ENCODE data around the gene MAIP1.
"Not testable (repeated sequence)": the region's sequence is repeated elsewhere in the genome, so short reads cannot be mapped to it uniquely, and the experiment has no call there.

MAIP1 gene, protein sequence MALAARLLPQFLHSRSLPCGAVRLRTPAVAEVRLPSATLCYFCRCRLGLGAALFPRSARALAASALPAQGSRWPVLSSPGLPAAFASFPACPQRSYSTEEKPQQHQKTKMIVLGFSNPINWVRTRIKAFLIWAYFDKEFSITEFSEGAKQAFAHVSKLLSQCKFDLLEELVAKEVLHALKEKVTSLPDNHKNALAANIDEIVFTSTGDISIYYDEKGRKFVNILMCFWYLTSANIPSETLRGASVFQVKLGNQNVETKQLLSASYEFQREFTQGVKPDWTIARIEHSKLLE

DNA sequence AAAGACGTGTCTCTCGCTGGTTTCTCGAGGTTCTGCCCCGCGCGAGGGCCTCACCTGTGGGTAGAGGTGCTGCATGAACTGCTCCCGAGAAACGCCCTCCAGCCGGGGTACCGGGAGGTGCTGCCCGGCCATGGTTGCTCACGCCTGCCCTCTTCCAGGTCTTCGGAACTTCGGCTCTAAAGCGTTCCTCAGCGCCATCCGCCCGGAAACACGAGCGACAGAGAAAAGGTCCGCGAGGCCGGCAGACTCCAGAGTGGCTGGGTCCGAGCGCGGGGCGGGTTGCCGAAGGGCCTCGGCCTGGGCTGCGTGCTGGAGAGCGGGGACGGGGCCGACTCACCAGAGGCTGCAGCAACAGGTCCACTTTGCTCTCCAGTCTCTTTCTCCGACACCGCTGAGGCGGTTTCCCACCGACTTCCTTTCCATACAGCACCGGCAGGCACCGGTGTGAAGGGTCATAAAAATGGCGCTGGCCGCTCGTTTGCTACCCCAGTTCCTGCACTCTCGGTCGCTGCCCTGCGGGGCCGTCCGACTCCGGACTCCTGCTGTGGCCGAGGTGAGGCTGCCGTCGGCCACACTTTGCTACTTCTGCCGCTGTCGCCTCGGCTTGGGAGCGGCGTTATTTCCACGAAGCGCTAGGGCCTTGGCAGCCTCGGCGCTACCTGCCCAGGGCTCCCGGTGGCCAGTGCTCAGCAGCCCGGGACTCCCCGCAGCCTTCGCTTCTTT, at the start of gene MAIP1, which contains the start of gene TYW5:
MAIP1 (plus strand) TSS at position 244 of the 723 bp plus-strand sequence; CDS start at position 461, 217 bp downstream.
TYW5 (minus strand) TSS at position 153 of the 723 bp plus-strand sequence; CDS start at position 132, 21 bp downstream.
- peak; percentile 60 for DNase-seq

DNA sequence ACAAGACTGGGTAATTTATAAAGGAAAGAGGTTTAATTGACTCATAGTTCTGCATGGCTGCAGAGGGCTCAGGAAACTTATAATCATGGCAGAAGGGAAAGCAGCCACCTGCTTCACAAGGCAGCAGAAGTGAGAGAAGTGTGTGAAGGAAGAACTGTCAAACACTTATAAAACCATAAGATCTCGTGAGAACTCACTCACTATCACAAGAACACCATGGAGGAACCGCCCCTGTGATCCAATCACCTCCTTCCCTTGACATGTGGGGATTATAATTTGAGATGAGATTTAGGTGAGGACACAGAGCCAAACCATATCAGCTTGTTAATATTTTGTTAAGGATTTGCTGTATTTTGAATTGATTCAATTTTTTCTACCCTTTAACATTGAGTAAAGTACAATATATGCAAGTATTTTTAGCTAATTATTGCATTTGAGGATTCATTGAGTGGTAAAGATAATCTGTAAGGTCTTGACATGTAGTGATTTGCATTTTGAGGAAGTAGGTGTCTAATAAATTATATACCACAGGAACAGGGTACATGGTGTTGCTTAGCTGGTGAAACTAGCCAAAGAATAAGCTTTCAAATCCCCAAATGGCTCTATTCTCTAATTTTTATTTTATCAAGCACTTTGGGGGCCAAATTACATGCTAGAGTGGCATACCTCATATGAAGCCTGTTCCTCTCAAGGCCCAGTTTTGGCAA, 48.2 kb upstream of the MAIP1 start:
- no peak for DNase-seq

DNA sequence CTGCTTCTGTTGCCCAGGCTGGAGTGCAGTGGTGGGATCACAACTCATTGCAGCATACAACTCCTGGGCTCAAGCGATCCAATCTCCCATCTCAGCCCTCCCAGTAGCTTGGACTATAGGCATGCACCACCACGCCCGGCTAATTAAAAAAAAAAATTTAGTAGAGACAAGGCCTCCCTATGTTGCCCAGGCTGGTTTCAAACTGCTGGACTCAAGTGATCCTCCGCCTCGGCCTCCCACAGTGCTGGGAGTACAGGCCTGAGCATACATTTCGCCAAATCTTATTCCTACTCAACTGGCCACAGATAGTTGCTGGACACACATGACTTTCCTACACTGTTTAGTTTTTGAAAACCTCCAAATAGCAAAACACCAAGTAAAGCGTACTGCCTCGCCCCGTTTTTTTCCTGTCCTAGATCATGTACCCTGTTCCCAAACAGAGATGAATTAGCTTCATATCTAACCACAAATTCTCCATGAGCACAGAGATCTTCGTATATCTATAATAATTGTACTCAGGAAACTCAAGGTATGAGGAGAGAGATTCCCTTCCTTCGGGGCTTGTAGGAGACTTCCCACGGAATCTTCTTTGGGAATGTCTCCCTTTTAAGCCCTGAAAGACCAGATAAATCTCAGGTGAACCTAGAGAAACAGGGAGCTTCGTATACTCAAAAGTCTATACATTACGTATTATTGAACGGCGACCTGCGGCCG, 44.9 kb upstream of the MAIP1 start:
- DNase-seq: no peak

DNA sequence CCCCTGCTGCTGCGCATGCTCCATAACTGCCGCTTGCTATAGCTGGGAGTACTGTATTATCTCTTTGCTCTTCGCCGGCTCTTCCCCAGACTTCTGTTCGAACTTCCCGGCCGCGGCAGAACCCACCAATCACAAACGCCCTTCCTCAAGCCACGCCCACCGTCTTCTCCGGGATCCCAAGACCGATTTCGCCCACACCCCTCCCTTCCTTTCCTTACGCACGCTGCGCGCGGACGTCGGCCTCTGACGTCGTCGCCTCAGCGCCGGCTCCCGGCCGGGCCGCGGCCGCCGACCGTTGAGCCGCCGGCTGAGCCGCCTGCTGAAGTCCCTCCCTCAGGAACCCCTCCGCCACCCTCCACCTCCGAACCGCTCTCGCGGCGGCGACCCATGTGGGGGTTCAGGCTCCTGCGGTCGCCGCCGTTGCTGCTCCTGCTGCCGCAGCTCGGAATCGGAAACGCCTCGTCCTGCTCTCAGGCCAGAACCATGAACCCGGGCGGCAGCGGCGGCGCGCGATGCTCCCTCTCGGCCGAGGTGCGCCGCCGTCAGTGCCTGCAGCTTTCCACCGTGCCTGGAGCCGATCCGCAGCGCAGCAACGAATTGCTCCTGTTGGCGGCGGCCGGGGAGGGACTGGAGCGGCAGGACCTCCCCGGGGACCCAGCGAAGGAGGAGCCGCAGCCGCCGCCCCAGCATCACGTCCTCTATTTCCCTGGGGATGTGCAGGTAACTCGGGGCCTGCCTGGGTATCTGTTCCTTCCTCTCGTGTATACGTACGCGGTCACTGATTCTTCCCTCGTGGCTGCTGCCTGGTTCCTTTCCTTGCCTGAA, 44.1 kb upstream of the MAIP1 start, which contains the start of gene C2orf69:
C2orf69 (plus strand) TSS at position 242 of the 825 bp plus-strand sequence; CDS start at position 388, 146 bp downstream.
- DNase-seq: peak; percentile 88

DNA sequence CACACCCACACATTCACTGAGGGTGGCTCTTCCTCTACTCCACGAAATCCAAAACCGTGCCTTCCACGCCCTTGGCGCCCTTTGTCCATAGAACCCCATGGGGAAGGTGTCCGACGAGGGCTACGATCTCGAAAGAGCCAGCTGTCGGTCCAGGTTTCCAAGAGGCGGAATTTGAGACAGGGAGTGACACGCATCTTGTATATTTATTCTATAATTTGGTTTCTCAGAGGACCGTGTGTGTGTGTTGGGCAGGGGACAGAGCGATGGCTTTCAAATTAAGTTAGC, 43.6 kb upstream of the MAIP1 start:
- no peak for DNase-seq

DNA sequence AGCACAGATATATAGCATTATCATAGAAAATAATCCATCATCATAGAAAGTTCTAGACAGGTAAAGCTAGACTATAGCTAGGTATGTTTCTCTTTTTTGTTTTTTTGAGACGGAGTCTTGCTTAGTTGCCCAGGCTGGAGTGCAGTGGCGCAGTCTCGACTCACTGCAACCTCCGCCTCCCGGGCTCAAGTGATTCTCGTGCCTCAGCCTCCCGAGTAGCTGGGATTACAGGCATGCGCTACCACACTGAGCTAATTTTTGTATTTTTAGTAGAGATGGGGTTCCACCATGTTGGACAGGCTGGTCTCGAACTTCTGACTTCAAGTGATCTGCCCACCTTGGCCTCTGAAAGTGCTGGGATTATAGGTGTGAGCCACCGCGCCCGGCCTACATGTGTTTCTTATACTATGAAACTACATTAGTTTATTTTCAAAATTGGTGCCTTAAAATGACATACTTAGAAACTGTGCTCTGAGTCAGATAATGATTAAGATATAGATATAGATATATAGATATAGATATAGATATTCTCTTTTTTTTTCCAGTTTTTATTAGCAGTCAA, 42.7 kb upstream of the MAIP1 start:
- DNase-seq: not testable (repeated sequence)

DNA sequence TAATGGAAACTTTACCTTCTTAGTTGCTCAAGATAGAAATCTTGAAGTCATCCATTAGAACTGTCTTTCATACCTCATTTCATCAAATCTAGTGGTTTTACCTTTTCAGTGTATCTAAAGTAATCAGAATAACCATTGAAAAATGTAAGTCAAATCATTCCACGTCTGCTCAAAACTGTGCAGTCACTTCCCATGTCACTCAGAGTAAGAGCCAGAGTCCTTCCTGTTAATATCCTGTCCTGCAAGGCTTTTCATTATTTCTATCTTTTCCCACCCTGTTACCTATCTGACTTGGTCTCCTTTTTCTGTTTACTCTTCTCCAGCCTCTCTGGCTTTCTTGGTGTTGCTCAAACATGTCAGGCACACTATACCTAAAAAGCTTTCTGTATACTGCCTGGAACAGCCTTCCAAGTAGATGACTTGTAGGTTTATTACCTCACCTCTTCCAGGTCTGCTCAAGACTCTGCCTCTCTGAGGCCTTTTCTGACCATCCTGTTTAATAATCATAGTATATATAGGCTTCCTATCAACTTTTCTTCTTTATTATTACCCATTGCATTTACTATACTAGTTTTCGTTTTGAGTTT, 40.9 kb upstream of the MAIP1 start:
- DNase-seq: no peak

DNA sequence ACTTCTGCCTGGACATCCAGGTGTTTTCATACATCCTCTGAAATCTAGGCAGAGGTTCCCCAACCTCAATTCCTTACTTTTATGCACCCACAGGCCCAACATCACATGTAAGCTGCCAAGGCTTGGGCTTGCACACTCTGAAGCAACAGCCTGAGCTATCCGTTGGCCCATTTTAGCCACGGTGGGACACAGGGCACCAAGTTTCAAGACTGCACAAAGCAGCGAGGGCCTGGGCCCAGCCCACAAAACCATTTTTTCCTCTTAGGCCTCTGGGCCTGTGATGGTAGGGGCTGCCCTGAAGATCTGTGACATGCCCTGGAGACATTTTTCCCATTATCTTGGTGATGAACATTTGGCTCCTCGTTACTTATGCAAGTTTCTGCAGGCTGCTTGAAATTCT, 38.4 kb upstream of the MAIP1 start:
- no peak for DNase-seq

DNA sequence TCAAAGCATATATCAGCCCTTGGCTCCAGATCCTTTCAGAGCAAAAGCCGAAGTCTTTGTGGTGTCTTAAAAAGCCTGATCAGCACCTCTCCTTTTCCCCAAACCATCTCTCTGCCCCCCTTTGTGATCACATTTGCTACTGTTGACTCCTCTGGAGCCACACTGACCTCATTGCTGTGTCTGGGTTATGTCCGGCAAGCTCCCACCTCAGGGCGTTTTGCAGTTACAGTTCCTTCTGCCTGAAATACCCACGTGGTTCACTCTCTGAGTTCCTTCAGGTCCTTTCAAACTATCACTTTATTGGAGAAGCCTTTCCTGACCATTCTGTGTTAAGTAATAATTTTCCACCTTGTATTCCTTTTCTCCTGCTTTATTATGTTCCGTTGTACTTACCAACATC, 32.5 kb upstream of the MAIP1 start:
- no peak for DNase-seq

DNA sequence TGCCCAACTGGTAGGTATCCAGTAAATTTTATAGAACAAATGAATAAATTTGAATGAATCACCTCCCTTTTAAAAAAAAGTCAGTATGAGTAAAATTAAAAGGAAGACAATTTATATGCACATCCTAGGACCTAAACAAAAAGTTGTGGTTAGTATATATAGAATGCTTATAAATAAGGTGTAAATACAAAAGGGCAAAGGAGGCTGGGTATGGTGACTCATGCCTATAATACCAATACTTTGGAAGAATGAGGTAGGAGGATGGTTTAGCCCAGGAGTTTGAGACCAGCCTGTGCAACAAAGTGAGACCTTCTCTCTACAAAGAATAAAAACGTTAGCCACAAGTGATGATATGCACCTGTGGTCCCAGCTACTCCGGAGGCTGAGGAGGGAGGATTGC, 31.5 kb upstream of the MAIP1 start:
- DNase-seq: no peak

DNA sequence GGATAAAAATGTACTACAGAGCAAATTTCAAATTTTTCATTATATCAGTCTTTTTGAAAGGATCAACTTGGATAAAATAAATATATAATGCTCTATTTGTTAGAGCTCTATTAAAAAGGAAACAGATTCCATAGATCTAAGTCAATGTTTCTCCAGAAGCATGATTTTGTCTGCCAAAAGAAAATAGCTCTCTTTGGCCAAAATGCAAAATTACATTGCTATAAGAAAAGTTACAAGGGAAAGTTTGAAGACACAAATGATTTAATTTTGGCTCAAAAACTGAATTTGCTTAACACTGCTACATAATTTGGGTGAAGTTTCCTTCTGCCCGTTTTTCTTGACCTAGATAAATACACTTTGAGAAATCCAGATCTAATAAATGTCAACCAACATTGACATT, 28.6 kb upstream of the MAIP1 start:
- no peak for DNase-seq

DNA sequence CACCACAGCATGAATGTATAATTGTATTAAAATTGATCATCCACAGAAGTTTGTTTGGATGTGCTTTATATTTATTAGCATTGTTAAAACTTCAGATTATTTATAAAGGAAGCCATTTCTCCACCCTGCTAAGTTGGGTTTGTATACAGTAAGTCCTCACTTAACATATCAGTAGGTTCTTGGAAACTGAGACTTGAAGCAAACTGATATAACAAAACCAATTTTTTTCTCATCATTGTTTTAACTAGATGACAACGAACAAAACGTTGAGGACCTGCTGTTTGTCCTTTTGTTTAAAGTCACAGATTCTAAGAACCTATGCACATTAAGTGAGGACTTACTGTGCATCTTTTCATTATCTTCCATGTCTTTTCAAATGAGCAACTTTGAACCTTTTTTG, 27.2 kb upstream of the MAIP1 start:
- no peak for DNase-seq

DNA sequence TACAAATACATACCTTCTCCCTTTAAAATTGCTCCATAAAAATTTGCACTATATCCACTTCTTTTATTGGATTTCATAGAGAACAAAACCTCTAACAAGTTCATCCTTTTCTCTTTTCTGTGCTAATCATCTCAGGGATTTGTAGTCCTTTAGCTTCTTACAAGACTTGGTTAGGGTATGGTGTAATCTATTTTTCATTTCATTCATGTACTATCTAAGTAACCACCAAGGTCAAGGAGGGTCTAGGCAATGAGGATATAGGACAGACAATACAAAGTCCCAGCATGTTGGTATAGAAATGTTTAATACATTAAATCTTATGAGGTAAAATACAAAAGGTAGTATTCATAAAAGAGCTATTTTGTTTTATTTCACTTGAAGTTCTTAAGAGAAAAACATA, 26.8 kb upstream of the MAIP1 start:
- no peak for DNase-seq

DNA sequence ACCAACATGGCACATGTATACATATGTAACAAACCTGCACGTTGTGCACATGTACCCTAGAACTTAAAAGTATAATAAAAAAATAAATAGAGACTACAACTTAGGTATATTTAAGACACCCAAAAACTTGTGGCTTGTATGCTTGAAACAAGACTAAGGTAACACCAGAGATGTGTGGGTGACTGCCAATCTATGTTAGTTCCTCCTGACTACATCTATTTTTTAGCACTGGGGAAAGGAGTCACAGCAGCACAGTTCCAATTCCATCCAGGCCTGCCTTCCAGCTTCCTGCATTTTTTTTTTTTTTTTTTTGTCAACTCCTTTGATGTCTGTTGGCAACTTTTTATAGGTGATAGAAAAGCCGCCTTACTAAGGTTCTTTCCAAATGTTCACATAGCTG, 26.1 kb upstream of the MAIP1 start:
- DNase-seq: no peak

DNA sequence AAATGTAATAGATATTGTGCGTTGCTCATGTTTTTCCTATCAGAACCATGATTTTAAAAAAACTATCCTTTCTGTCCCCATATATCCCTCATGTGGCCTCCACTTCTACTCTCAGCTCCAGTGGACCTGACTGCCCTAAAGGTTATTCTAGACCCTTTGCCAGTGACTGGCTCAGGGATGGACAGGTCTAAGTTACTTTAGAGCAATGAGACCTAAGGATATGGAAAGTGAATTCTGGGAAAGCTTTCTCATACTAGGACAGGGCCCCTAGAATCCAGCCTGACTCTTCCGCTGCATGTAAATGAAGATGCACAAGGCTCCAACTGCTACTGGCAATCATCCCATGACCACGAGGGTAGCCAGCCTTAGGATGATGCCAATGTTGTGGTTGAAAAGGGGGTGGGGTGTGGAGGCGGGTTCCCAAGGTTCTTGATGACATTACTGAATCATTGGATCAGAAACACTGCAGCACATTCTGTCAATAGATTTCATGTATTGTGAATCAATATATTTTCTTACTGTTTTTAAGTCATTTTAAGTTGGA, 23.0 kb upstream of the MAIP1 start:
- no peak for DNase-seq

DNA sequence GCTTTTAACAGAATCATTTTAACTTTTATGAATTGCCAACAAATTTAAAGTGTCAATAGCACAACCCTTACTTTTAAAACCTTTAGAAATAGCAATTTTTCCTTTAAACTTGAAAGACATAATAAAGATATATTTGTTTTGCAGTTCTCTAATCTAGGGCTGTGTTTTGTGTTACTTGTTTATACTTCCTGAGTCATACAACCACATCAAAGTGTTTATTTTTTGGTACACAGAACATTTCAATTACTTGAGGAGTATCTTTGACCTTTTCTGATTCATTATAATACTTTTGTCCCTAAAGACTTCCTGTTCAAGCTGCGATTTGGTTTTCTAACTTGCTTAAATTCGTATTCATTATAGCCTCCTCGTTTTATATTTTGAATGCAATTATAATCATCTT, 21.9 kb upstream of the MAIP1 start:
- DNase-seq: no peak

DNA sequence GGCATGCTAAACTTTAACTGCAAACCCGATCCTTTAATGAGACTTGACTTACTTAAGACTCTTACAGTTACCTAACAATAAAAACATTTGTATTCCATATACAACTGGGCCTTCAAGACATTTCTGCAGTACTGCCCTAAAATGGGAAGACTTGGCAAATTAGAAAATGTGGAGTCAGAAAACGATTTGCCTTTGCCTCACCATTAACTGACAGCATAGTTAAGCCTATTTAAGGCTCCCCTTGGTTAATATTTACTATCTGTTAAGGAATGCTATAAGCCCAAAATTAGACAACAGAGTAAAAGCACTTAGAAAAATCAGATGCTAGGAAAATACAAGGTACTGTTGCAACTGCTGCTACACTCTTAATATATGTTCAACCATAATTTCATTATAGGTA, 18.8 kb upstream of the MAIP1 start:
- no peak for DNase-seq

DNA sequence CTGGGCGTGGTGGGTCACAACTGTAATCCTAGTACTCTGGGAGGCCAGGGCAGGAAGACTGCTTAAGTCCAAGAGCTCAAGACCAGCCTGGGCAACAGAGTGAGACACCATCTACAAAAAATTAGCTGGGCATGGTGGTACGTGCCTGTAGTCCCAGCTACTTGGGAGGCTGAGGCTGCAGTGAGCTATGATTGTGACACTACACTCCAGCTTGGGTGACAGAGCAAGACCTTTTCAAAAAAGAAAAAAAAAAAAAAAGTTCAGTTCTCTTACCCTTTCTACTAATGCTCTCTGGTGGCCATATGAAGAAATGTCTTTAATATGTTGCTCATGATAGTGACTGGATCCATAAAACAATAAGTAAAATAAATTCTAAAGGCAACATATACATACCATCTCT, 15.0 kb upstream of the MAIP1 start:
- DNase-seq: no peak

DNA sequence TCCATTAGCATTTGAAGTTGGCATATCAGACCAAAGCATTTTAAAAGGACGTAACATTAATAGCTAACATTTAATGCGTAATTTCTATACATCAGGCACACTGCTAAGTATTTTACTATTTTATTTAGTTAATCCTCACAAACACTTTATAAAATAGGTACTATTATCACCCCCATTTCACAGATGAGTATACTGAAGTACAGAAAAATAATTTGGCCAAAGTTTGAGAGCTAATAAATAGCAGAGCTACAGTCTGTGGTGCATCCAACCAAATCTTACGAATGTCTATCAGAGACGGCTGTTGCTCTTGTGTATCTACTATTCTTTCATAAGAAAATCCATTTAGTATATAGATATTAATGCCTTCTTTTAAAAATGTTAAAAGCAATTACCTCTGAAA, 12.0 kb upstream of the MAIP1 start:
- DNase-seq: no peak

DNA sequence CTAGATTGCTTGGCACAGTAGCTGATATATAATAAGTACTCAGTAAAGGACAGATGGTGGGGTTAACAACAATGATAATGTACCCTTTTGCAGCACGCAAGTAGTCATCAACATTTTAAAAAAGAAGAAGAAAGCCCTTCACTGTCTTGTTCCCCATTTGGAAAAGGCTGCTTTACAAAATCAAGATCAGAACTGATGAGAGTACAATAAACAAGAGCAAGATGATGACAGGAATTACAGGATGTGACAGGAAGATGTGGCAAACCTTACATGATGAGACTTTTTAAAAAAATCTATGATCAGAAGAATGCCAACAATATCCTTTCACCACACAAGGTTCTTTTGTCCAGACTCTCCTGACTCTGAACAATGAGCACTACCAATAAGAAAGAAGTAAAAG, 9.2 kb upstream of the MAIP1 start:
- DNase-seq: no peak

DNA sequence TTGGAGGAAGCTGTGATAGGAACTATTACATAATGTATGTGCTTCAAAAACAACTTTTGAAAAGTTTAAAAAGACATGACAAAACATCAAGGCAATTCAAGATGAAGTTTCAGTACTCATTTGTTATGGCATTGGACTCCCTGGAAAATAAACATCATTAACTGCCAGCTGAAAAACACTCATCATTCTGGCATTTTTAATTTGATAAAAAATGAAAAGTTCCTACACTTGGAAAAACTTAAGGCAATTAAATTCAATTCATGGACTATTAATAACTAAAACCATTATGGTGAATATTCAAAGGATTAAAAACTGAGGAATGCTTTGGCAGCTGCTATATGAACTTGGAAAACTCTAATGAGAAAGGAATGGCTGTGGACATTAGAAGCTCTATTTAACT, 8.5 kb upstream of the MAIP1 start:
- DNase-seq: no peak
